ENCODE measurements around the gene SLIT3. TPM values are rescaled to one million over a fixed set of nuclear protein-coding genes. Genes with fewer than 3 reads are reported as not detected.
"Not testable (repeated sequence)": the region's sequence is repeated elsewhere in the genome, so short reads cannot be mapped to it uniquely, and the experiment has no call there.

The SLIT3 gene
- total RNA-seq, 1 donor from 2014 or later = 16.6 TPM

GRCh38 chr5:169229342-169229892 lies 71.5 kb downstream of the SLIT3 start:
- DNase-seq (ENCODE audit: low spot score) = no peak
- intact Hi-C loops (cut with DNase I) = no loop called here

- no peak for DNase-seq (ENCODE audit: low spot score)
- intact Hi-C loops (cut with DNase I) = no loop called here
Observed at GRCh38 chr5:169226895-169227294, 74.0 kb downstream of the SLIT3 start.

- no peak for DNase-seq (ENCODE audit: low spot score)
- intact Hi-C loops (cut with DNase I) = no loop called here
Observed at GRCh38 chr5:169225830-169226356, 75.0 kb downstream of the SLIT3 start.

- intact Hi-C loops (cut with DNase I) = no loop called here
- DNase-seq (ENCODE audit: low spot score) = no peak
Observed at GRCh38 chr5:169223595-169223953, 77.4 kb downstream of the SLIT3 start.

- intact Hi-C loops (cut with DNase I) = no loop called here
- no peak for DNase-seq (ENCODE audit: low spot score)
Observed at GRCh38 chr5:169222934-169223594, 77.9 kb downstream of the SLIT3 start.

- DNase-seq (ENCODE audit: low spot score) = no peak
- intact Hi-C loops (cut with DNase I) = no loop called here
Observed at GRCh38 chr5:169221519-169221918, 79.4 kb downstream of the SLIT3 start.

- DNase-seq (ENCODE audit: low spot score) = no peak
- intact Hi-C loops (cut with DNase I) = no loop called here
Observed at GRCh38 chr5:169219961-169220360, 81.0 kb downstream of the SLIT3 start.

- DNase-seq (ENCODE audit: low spot score) = no peak
- intact Hi-C loops (cut with DNase I) = no loop called here
Observed at GRCh38 chr5:169219351-169219750, 81.6 kb downstream of the SLIT3 start.

- intact Hi-C loops (cut with DNase I) = no loop called here
- no peak for DNase-seq (ENCODE audit: low spot score)
Observed at GRCh38 chr5:169218861-169219260, 82.1 kb downstream of the SLIT3 start.

GRCh38 chr5:169218176-169218575 lies 82.8 kb downstream of the SLIT3 start:
- no peak for DNase-seq (ENCODE audit: low spot score)
- intact Hi-C loops (cut with DNase I) = no loop called here

GRCh38 chr5:169216866-169217265 lies 84.1 kb downstream of the SLIT3 start:
- intact Hi-C loops (cut with DNase I) = no loop called here
- no peak for DNase-seq (ENCODE audit: low spot score)

- intact Hi-C loops (cut with DNase I) = no loop called here
- DNase-seq (ENCODE audit: low spot score) = no peak
Observed at GRCh38 chr5:169213479-169213878, 87.5 kb downstream of the SLIT3 start.

GRCh38 chr5:169211761-169212160 lies 89.2 kb downstream of the SLIT3 start:
- intact Hi-C loops (cut with DNase I) = not testable (repeated sequence)

GRCh38 chr5:169204788-169205400 lies 96.0 kb downstream of the SLIT3 start:
- no peak for DNase-seq (ENCODE audit: low spot score)
- intact Hi-C loops (cut with DNase I) = no loop called here

More at GRCh38 chr5:169211761-169212160, 89.2 kb downstream of the SLIT3 start:
- DNase-seq (ENCODE audit: low spot score) = not testable (repeated sequence)

GRCh38 chr5:169202969-169203368 lies 98.0 kb downstream of the SLIT3 start:
- DNase-seq (ENCODE audit: low spot score) = no peak
- intact Hi-C loops (cut with DNase I) = no loop called here

GRCh38 chr5:169201597-169201996 lies 99.3 kb downstream of the SLIT3 start:
- intact Hi-C loops (cut with DNase I) = no loop called here
- no peak for DNase-seq (ENCODE audit: low spot score)

GRCh38 chr5:169200125-169200778 lies 100.7 kb downstream of the SLIT3 start:
- intact Hi-C loops (cut with DNase I) = no loop called here
- no peak for DNase-seq (ENCODE audit: low spot score)

- no peak for DNase-seq (ENCODE audit: low spot score)
- intact Hi-C loops (cut with DNase I) = loop anchor here (5.0 kb wide), 2 partner anchors 80 to 210 kb away; no protein-coding TSS in a partner anchor
Observed at GRCh38 chr5:169197343-169197742, 103.6 kb downstream of the SLIT3 start.

GRCh38 chr5:169196059-169196458 lies 104.9 kb downstream of the SLIT3 start:
- intact Hi-C loops (cut with DNase I) = loop anchor here (5.0 kb wide), 2 partner anchors 79 to 209 kb away; no protein-coding TSS in a partner anchor
- no peak for DNase-seq (ENCODE audit: low spot score)

GRCh38 chr5:169195601-169196000 lies 105.3 kb downstream of the SLIT3 start:
- intact Hi-C loops (cut with DNase I) = loop anchor here (5.0 kb wide), 2 partner anchors 78 to 208 kb away; no protein-coding TSS in a partner anchor
- no peak for DNase-seq (ENCODE audit: low spot score)

Measured in cardiac septum (tissue), 1 donor.